Measurements from ENCODE around the gene CEP104.

The CEP104 gene

GRCh38 chr1:3796215-3797061 is 60.6 kb downstream of the CEP104 start, which contains the start of gene LRRC47:
LRRC47 (minus strand) TSS chr1:3796498; CDS start chr1:3796476, 22 bp downstream.
- DNase-seq, result peak; percentile 54 to 97 (median 92)

GRCh38 chr1:3795453-3796214 is 61.4 kb downstream of the CEP104 start:
- DNase-seq, result no peak

DNA sequence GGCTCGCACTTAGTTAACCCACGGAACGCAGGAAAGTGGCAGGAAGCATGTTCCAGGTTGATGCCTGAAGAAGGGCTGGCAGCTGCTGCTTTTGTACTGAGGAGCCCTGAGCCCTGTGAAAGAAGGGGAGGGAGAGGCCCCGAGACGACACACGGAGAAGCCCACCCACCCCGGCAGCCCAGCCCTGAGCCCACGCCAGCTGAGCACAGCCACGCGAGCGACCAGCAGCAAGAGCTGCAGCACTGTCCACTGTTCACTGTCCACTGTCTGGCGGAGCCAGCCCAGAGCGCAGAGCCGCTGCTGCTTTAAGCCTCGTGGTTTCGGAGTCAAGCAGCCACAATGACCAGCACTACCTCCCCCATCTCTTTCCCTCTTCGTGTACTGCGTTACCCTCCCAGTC is 66.1 kb downstream of the CEP104 start:
- no peak for DNase-seq

GRCh38 chr1:3790500-3790923 is 66.5 kb downstream of the CEP104 start:
- no peak for DNase-seq

DNA sequence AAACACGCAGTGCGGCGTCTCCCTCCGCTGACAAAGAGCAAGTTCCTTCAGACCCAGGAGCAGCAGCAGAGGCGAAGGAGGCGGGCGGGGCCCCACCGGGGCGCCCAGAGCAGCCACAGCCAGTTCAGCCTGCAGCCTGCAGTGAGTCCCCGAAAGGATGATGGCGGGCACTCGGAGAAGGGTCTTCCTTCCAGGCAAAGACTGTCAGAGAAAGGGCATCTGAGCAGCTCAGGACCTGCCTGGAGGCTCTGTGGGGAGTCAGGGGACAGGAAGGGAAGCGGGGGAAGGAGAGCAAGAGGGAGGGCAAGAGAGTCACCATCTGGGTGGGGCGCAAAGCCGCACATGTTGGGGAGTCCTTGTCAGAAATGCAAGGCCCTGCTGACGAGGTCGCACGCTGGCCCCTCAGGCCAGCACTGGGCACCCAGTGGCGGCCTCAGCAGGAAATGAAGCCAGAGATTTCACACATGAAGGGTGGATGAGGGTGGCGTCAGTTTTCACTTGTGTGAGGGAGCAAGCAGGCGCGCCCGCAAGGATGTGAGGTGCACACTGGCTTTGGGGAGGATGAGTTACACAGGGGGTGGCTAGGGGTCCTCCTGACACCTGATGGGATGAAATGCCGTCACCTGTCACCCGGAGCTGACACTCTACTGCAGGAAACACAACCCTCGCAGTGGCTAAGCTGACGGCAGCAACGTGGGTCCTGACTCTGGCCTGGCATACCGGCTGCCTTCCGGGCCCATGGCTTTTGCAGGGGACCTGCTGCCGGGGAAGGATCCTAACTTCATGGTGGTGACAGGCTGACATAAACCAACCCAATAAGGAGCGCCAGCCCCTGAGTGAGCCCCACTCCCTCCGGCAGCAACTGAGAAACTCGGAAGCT is 67.3 kb downstream of the CEP104 start:
- no peak for DNase-seq

DNA sequence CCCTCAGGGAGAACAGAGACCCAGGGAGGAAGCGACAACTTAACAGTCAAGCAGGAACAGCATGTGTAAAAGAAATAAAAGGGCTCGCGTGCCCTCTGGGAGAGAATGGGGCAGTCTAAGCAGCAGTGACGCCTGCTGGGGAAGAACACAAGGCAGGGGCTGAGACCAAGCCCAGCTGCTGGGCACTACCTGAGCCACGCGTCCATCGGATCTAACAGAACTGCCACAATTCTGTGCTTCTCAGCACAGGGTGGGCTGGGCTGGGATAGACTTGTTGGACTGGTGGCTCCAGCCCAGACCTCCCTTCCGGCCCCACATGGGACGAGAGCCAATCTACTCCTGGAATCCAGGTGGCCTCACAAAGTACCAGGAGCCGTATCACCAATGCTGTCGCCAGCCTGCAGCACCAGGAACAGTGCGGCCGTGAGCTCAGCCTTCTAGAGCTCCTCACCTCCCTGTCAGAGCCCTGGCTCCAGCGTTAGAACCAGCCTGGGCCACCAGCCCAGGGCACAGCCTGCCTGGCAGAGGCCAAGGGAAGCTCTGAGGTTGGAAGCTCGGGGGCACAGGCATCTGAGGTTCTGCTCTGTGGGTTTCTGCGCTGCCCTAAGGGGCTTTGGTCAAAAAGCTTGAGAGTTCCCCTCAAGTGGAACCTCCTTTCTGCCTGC is 68.1 kb downstream of the CEP104 start:
- DNase-seq, result peak in 1 of 14 donors; percentile 62

DNA sequence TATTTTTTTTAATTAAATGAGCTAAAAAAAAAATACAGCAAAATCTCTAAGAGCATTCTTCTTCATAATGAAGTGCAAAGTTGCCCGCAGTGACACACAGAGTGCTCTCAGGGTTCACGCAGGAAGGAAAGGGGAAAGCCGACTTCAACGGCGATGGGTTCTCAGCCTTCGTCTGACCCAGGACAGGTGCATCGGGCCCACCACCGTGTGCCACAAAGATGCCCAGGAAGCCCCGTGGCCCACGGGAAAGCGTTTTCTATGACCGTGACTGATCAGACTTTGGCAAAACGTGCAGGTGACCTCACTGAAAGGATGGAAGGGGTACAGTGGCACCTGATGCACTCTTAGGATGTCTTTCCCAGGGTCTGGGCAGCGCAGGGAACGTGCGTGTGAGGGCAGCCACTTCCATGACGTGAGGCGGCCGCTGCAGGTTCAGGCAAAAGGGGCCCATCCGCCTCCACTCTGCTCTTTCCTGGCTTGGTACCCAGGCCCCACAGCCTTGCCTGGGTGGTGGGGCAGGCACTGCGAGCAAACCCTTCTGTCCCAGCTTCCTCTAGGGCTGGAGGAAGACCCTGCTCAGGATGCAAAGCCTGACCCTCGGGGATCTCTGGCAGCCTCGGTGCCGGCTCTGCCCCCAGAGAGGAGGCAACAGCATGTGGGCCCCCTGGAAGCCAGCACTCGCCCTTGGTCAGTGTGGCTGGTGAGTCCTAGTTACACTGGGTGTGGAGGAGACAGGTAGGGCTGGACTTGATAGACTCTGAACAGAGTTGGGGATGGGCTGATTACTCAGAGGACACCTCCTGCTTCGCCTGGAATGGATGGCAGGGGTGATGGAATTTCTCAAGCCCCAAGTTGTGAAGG is 69.0 kb downstream of the CEP104 start:
- no peak for DNase-seq

DNA sequence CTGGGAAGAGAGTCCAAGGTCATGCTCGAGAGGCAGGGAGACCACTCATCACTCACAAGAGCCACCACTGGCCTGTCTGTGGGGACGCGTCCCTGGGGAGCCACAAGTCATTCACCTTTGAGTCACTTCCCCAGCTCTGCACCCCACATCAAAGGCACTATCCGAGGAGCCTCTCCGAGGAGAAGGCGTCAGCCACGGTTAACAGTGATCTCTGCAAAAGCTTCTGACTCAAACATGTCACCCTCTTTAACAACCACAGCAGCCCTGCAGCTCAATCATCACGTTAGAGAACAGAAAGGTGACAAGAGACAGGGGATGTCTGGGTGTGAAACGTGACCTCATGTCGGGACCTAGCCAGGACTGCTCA is 69.7 kb downstream of the CEP104 start:
- no peak for DNase-seq

- DNase-seq, result no peak
Measured at GRCh38 chr1:3786468-3787348, 70.3 kb downstream of the CEP104 start.

DNA sequence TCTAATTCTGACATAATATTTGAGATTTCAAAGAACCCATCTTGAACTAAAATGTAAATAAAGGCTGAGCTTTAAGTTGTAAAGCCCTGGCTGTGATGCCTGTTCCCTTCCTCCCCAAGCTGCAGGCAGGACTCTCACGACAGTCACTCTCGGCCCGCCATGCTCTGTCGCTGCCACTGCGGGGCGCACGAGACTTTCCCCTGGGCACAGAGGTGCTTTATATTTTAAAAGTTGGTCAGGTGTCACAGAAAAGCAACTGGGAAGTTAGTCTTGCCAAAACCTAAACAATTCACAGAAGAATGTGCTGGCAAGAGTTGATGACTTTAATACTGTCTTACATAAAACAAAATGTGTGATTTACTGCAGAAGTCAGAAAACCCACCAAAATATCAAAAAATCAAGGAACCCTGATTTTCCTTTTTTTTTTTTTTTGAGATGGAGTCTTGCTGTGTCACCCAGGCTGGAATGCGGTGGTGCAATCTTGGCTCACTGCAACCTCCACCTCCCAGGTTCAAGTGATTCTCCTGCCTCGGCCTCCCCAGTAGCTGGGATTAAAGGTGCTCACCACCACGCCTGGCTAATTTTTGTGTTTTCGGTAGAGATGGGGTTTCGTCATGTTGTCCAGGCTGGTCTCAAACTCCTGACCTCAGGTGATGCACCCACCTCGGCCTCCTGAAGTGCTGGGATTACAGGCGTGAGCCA is 71.4 kb downstream of the CEP104 start:
- DNase-seq, result no peak

DNA sequence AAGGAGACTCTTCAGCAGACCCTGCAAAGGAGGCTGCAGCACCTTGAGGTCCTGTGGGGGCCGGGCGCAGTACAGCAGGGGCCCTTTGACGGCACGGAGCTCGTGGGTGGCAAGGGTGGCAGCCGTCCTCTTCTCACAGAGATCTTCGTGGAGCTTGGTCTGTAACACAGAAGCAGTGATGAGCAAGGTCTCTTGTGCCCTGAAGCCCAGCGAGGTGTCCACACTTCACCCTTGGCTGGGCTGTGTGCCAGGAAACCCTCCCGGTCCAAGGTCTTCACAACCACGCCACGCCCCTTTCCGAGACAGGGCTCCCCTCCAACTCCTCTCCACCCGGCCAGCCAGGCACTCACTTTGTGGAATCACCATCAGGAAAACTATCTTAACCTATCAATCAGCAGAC is 72.0 kb downstream of the CEP104 start:
- no peak for DNase-seq

GRCh38 chr1:3783651-3784474 is 73.1 kb downstream of the CEP104 start:
- no peak for DNase-seq

DNA sequence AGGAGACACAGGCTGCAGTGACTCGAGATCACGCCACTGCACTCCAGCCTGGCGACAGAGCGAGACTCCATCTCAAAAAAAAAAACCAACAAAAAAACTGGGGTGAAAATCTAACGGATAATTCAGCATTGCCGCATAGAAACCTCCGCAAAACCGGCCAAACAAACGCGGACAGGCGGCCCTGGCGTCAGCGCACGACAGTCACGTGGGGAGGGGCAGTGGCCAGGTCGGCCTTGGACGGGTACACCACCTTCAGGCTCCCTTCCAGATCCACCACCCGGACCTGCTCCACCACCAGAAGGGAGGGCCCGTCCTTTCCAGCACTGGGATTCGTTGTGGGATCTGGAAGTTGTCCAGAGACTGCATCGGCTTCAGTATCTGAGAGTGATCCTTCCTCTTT is 76.1 kb downstream of the CEP104 start:
- DNase-seq, result no peak

GRCh38 chr1:3779912-3780416 is 77.0 kb downstream of the CEP104 start:
- DNase-seq, result no peak

- DNase-seq, result peak in 1 of 14 donors; percentile 24
Measured at GRCh38 chr1:3779265-3779911, 77.6 kb downstream of the CEP104 start.

DNA sequence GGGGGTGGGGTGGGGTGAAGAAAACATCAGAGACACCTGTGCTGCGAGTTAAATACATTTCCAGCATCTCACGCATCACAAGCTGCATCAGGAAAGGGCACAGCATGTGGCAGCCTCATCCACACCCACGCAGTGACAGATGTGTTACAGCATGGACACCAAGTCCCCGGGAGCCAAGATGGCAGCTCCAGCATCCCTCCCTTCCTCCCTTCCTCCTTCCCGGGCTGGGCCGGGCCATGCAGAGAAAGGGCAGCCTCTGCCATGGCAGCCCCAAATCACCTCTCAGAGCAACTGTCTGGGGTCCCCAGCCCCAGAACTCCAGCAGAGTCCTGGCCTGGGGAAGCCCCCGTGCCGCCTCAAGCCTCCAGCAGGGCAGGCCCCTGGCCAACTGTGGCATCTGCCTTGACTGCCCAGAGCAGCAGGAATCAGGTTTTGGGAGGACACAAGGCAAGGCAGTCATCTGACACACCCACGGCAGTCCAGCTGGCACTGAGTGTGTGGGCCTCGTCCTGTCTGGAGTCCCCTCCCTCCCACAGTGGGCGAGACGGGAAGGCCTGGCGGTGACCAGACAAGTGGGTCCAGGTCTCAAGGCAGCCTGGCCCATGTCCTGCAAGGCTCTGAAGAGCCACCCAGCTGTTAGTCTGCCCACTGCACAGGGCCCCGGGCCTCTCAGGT is 78.3 kb downstream of the CEP104 start:
- DNase-seq, result peak in 4 of 14 donors; percentile 11 to 74 (median 27)

Data from C1 segment of cervical spinal cord (tissue), 14 donors.